NCI-H510A (cell line): Measurements from ENCODE around the gene VPS33B.
"Not testable (repeated sequence)": the region's sequence is repeated elsewhere in the genome, so short reads cannot be mapped to it uniquely, and the experiment has no call there.

Experiments used
- DNase-seq: peaks from one replicate; lab custom pipeline; 2025; lab: John Stamatoyannopoulos, UW

The VPS33B gene

GRCh38 chr15:91022075-91022831 lies at the start of gene VPS33B:
Gene VPS33B, minus strand, starts transcription at chr15:91022594. Its CDS starts 345 bp downstream, at chr15:91022249.
- peak; percentile 51 for DNase-seq

GRCh38 chr15:91072161-91072560 lies 49.8 kb upstream of the VPS33B start:
- no peak for DNase-seq

GRCh38 chr15:91070872-91071271 lies 48.5 kb upstream of the VPS33B start:
- no peak for DNase-seq

GRCh38 chr15:91068966-91069365 lies 46.6 kb upstream of the VPS33B start:
- DNase-seq = no peak

GRCh38 chr15:91068436-91068835 lies 46.0 kb upstream of the VPS33B start:
- no peak for DNase-seq

- DNase-seq = no peak
Measured at GRCh38 chr15:91067036-91067435, 44.6 kb upstream of the VPS33B start.

- no peak for DNase-seq
Measured at GRCh38 chr15:91065505-91065904, 43.1 kb upstream of the VPS33B start.

GRCh38 chr15:91061997-91062396 lies 39.6 kb upstream of the VPS33B start:
- DNase-seq = no peak

GRCh38 chr15:91061230-91061629 lies 38.8 kb upstream of the VPS33B start:
- no peak for DNase-seq

- peak; percentile 58 for DNase-seq
Measured at GRCh38 chr15:91055548-91056331, 33.3 kb upstream of the VPS33B start.

GRCh38 chr15:91054816-91055215 lies 32.4 kb upstream of the VPS33B start:
- no peak for DNase-seq

GRCh38 chr15:91051248-91051647 lies 28.9 kb upstream of the VPS33B start:
- DNase-seq = no peak

GRCh38 chr15:91050128-91050455 lies 27.7 kb upstream of the VPS33B start:
- no peak for DNase-seq

- no peak for DNase-seq
Measured at GRCh38 chr15:91049378-91050127, 27.2 kb upstream of the VPS33B start.

- DNase-seq = no peak
Measured at GRCh38 chr15:91047545-91048199, 25.3 kb upstream of the VPS33B start.

- DNase-seq = not testable (repeated sequence)
Measured at GRCh38 chr15:91046056-91046455, 23.7 kb upstream of the VPS33B start.

GRCh38 chr15:91045065-91045464 lies 22.7 kb upstream of the VPS33B start:
- no peak for DNase-seq

GRCh38 chr15:91043202-91043874 lies 20.9 kb upstream of the VPS33B start:
- no peak for DNase-seq

GRCh38 chr15:91040856-91041255 lies 18.5 kb upstream of the VPS33B start:
- DNase-seq = no peak

- no peak for DNase-seq
Measured at GRCh38 chr15:91039996-91040395, 17.6 kb upstream of the VPS33B start.

- DNase-seq = peak; percentile 74
Measured at GRCh38 chr15:91032919-91033803, 10.8 kb upstream of the VPS33B start.
